KG1 (cell line): ENCODE measurements around the gene NR2C1.
"Not testable (repeated sequence)": the region's sequence is repeated elsewhere in the genome, so short reads cannot be mapped to it uniquely, and the experiment has no call there.

ENCODE experiments used
- DNase-seq: peaks from one replicate; lab custom pipeline; 2025; lab: John Stamatoyannopoulos, UW

NR2C1 gene

DNA sequence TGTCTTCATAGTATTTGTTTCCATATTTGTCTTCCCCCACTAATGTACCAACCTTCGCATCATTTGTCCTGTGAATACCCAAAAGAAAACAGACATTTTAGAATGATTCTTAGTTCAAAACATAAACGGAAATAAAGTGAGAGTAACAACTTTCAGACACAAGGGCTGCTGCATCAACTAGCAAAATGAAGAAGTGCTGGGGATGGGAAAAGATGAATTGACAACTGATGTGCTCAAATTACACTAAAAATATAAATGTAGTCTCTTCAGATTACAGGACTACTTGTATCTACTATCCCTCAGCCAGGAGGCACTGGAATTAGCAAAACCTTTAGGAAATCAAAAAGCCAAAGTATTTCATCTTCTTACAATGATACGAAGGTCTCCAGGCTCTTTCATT, 70.7 kb downstream of the NR2C1 start:
- DNase-seq, result no peak

DNA sequence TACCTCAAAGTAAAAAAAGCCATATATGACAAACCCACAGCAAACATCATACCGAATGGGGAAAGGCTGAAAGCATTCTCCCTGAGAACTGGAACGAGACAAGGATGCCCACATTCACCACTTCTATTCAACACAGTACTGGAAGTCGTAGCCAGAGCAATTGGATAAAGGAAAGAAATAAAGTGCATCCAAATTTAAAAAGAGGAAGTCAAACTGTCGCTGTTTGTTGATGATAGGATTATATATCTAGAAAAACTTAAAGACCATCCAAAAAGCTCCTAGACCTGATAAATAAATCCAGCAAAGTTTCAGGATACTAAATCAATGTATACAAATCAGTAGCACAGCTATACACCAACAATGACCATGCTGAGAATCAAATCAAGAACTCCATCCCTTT, 75.1 kb downstream of the NR2C1 start:
- DNase-seq, result no peak

DNA sequence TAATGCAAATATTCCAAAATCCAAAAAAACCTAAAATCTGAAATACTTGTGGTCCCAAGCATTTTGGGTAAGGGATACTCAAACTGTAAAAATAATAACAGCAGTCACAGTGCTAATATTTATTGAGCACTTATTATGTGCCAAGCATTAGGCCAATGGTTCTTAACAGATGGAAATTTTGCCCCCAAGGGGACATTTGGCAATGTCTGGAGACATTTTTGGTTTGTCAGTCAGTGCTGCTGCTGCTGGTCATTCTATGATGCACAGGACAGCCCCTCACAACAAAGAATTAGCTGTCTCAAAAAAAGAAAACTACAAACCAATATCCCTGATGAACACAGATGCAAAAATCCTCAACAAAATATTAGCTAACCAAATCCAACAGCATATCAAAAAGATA, 75.7 kb downstream of the NR2C1 start:
- DNase-seq, result no peak

DNA sequence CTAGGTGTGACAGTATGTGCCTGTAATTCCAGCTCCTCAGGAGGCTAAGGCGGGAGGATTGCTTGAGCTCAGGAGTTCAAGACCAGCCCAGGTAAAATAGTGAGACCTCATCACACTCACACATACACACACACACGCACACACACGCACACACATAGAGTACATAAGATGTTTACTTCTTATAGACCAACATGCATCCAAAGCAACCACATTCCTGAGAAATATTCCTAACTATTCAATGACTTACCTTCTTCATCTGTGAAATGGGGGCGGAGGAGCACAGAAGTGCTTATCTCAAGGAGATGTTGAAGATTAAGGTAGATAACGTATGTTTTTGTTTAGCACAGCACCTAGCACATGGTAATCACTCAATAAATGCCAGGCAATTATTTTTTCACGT, 76.4 kb downstream of the NR2C1 start:
- DNase-seq, result no peak

DNA sequence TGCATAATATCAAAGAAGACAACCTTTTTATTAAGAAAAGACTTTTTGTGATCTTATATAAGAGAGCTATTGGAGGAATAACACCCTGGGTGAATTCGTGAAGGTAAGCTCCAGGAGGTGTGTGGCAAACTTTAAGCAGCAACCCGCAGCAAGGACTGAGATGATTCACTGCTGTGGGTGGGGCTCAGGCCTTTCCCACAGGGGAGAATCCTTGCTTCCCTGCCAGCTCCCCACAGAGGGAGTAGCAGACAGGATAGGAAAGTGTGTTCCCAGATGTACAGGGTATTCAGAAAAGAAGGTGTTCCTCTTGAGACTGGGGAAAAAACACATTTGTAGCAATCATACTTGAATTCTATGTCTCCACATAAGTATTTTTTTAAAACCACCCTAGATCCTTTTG, 79.1 kb downstream of the NR2C1 start:
- DNase-seq, result no peak

DNA sequence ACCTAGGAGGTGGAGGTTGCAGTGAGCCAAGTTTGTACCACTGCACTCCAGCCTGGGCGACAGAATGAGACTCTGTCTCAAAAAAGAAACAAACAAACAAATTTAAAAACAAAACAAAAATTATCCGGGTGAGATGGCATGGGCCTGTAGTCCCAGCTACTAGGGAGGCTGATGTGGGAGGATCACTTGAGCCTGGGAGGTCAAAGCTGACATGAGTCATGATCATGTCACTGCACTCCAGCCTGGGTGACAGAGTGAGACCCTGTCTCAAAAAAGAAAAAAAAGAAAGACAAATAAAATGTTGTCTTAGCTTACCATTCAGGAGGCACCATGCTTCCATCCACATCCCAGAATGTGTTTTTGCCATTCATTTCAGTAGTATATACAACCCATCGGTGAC, 79.6 kb downstream of the NR2C1 start:
- not testable (repeated sequence) for DNase-seq

DNA sequence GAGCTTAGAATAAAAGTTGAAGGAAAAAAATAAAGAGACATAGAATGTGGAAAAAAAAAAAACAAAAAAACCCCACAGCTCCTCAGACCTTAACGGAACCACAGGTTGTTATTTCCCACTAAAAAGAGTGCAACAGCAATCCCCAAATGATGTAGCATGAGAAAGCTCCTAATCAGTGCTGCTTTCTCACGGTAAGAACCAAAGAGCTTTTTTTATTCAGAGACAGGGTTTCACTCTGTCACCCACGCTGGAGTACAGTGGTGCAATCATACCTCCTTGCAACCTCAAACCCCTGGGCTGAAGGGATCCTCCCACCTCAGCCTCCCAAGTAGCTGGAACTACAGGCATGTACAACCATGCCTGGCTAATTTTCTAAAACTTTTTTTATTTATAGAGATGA, 83.2 kb downstream of the NR2C1 start:
- no peak for DNase-seq

DNA sequence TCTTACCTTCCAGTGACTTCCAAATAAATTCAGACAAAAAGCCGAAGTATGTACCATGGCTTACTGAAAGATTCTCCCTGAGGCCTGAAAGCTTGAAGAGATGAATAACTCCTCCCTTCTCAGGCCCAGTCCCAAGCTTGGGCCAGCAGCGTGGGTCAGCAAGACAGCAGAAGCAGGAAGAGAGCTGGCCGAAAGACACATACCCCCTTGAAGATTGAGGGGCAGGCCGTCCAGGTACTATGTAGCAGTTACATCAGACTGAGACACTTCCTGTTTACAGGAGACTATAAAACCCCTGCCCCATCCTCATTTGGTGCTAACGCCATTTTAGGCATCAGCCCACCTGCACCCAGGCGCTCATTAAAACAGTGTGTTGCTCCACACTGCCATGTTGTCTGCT, 84.9 kb downstream of the NR2C1 start:
- DNase-seq, result no peak

DNA sequence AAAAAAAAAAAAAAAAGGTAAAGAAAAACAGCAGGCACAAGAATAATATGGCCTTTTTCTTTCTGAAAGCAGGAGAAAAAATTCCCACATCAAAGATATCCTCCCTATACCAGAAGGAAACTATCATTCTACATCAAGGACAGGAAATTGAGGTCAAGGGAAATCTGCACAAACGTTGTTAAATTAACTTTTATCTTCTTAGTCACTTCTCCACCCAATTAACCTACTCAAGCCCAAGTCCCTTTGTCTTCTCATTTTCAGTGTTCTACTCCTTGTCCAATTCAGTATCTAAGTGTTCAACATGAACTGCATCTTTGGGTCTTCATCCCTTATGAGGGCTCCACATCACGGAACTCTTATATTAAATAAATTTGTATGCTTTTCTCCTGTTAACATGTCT, 85.6 kb downstream of the NR2C1 start:
- DNase-seq, result no peak

DNA sequence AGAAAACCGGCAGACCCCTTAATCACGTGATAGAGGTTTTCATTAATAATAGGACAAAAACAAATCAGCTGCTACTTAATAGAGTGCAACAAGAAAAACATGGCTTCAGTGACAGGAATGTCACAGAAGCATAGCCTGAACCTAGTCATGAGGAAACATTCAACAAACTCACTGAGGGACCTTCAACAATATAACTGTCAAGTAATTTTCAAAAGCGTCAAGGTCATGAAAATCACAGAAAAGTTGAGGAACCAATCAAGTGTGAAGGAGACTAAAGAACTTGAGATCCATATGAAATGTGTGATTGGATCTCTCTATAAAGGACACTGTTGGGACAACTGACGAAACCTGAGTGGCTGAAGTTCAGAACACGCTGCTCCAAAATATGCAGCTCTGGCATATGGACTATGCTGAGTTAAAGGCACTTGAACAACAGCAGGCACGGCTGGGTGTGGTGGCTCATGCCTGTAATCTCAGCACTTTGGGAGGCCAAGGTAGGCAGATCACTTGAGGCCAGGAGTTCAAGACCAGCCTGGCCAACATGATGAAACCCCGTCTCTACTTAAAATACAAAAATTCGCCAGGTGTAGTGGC, 86.2 kb downstream of the NR2C1 start:
- DNase-seq, result no peak

DNA sequence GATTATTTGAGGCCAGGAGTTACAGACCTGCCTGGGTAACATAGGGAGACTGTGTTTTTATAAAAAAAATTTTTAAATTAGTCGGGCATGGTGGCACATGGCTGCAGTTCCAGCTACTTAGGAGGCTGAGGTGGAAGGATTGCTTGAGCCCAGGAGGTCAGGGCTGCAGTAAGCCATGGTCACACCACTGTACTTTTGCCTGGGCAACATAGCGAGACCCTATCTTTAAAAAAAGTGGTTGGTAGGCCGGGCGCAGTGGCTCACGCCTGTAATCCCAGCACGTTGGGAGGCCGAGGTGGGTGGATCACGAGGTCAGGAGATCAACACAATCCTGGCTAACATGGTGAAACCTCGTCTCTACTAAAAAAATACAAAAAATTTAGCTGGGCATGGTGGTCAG, 88.3 kb downstream of the NR2C1 start:
- DNase-seq, result not testable (repeated sequence)

DNA sequence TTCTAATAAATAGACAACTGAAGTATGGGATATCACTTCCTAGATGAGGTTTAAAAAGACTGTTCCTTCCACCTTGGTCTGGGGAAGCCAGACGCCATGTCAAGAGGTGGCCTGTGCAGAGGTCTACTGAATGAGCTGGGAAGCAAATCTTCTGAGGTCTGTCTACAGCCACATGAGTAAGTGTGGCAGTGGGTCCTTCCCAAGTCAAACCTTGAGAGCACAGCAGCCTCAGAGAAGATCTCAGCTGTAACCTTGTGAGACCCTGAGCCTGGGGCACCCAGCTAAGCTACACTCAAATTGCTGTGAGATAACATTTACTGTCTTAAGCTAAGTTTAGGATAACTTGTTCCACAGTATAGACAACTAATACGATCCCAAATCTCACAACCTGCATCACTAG, 90.1 kb downstream of the NR2C1 start:
- DNase-seq, result no peak

DNA sequence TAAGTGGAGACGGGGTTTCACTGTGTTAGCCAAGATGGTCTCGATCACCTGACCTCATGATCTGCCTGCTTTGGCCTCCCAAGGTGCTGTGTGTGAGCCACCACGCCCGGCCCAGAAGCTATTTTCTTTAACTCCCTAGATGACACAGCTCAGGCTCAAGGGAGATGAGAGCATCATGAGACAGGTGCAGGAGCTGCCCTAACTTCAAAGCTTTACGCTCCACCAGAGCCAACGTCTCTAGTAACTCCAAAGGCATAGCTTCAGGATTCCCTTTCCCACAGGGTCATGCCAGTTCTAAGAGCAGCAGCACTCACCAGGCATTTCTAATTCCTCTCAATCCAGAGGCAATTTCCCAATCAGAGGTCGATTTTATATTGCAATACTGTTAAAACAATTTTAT, 91.0 kb downstream of the NR2C1 start:
- DNase-seq, result no peak

DNA sequence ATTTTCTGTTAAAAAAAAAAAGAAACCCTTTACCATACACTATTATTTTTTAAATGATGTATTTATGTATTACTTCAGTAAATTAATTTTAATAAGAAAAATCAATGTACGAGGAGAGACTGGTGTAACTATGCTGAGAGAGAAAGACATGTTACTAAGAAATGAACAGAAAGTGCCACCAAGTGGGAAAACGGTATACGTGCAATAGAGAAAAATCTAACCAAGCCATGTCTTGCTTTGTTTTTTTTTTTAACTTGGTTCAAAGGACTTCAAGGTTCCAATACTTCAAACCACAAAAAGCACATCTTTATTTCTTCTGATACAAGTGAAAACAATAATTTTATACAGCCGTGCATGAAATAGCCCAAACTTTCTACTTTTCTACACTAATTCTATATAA, 92.8 kb downstream of the NR2C1 start:
- no peak for DNase-seq

DNA sequence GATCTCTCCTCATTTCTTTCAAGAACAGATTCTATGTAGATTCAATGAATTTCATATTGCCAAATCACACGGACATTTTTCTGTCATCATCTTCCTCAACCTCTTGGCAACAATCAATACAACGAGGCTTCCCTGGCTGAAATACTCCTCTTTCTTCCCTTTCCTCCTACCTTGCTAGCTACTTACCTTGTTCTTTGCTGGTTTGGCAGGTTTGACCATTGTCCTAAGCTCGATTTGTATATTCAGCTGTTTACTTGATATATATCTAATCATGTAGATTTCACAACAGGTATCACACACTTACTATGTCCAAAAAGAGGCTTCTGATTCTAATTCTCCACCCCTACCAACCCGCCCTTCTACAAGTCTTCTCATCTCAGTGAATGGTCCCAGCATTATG, 93.5 kb downstream of the NR2C1 start:
- no peak for DNase-seq

DNA sequence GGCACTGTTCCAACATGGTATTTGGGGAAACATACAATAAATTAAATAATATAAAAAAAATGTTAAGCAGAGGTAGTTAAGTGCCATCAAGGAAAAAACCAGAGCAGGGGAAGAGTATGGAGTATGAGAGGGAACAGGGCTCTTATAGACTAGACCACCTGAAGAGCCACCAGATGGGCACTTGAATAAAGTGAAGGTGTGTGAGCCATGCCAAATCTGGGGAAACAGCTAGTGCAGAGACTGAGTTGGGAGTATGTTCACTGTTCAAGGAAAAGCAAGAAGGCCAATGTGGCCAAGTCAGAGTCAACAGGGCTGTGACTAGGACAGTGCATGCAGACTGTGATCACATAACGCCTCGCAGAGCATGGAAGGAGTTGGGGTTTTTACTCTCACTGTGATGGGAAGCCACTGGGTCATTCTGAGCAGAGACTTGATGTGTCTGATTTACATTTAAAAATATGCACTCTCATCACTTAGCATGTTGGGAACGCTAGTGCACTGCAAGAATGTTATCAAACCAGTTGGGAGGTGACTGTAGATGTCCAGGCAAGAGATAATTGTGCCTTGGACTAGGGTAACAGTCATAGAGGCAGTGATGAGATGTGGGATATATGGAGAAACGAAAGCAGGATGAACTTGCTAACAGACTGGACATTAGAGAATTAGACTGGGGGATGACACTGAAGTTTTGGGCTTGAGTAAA, 95.5 kb downstream of the NR2C1 start:
- DNase-seq, result no peak

DNA sequence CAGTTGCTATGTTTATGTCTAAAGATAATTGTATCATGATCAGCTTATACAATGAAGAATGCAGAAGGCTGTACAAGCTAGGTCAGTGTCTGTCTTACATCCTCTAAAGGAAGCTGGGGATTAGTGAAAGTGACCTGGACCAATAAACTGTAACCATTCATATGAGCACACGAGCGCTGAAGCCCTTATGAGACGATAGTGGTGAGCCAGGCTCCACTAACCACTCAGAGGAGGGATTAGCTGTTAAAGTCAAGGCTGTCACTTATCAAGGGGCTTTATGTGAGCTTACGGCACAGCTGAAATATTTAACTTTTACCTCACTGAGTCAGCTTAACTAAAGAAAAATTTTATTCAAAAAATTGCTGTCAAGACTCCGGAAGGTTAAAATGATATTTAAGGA, 100.2 kb downstream of the NR2C1 start:
- DNase-seq, result no peak

DNA sequence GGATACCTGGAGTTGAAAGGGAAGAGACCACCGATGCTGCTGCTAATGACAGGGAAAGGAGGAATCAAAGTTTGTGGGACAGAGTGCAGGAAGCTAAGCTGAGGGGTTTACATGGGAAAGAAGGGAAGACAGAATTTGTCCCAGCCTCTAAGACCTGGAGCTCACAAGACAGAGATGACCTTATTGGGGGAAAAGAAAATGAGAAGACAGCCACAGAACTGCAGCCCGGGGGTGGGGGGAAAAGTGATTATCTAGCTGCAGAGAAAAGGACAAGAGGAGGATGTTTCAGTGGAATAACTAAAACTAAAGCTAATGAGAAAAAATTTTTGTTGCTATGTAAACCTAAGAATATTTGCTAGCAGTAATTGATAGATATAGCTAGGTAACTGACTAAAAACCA, 100.6 kb downstream of the NR2C1 start:
- no peak for DNase-seq

DNA sequence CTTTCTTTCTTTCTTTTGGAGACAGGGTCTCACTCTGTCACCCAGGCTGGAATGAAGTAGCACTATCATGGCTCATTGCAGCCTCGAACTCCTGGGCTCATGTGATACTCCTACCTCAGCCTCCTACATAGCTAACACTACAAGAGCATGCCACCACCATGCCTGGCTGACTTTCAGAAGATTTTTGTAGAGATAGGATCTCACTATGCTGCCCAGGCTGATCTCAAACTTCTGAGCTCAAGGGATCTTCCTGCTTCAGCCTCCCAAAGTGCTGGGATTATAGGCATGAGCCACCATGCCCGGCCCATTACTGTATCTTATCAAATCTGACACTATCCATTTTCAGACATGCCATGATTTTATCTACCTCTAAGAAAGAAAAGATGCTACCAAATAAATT, 101.5 kb downstream of the NR2C1 start:
- DNase-seq, result no peak

DNA sequence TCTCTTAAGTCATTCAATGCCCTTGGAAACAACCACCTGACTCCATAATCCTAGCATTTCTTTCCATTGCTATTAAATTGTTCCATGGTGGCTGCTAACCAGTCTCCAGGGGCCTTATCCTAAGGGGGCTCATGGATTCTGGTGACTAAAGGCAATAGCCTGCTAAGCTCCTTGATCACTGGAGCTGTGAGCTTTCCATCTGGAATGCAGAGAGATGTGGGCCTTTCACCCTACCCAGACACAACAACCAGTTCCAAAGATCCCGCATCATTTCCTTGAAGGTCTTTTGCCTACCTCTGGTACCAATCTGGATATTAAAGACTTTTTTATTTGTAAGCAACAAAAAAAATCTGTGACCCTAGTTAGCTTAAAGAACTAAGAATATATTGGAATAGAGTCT, 102.9 kb downstream of the NR2C1 start:
- DNase-seq, result no peak
